LNCaP clone FGC (cell line): ENCODE measurements around the gene HBP1.
A peak's percentile ranks its signal among the peaks of the same experiment; 100 is the strongest.

ENCODE experiments used
- DNase-seq: peaks from one replicate; pipeline ENCODE4 v3.0.0-alpha.2; 2011; ENCODE audit warnings: low read depth
- H3K4me3 ChIP-seq: 2 replicates; pipeline ENCODE4 v1.5.1; 2011; ENCODE audit warnings: mild to moderate bottlenecking, low read depth, low read length, control low read depth
- TF ChIP-seq, protein P1 (sequence below): IDR thresholded peaks from 2 replicates; pipeline ENCODE4 v1.5.1; 2012; ENCODE audit warnings: mild to moderate bottlenecking; ENCODE audit not compliant: control insufficient read depth, insufficient read depth; ENCODE audit errors: extremely low read depth

HBP1 gene

DNA sequence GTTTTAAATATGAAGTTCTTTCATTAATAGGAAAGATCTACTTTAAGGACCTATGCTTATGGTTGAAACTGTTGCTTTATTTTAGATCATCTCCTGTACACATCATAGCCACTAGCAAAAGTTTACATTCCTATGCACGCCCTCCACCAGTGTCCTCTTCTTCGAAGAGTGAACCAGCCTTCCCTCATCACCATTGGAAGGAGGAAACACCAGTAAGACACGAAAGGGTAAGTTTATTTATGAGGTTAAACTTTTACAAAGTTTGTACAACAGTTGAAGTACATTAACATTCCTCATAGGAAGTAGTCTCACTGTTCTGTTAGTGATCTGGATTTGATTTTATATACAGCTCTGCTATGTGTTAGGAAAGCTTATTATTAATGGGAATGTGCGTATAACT, 16.9 kb downstream of the HBP1 start:
- no peak overlapping the region for H3K4me3 ChIP-seq
- no peak for DNase-seq
- TF ChIP-seq, protein P1, sequence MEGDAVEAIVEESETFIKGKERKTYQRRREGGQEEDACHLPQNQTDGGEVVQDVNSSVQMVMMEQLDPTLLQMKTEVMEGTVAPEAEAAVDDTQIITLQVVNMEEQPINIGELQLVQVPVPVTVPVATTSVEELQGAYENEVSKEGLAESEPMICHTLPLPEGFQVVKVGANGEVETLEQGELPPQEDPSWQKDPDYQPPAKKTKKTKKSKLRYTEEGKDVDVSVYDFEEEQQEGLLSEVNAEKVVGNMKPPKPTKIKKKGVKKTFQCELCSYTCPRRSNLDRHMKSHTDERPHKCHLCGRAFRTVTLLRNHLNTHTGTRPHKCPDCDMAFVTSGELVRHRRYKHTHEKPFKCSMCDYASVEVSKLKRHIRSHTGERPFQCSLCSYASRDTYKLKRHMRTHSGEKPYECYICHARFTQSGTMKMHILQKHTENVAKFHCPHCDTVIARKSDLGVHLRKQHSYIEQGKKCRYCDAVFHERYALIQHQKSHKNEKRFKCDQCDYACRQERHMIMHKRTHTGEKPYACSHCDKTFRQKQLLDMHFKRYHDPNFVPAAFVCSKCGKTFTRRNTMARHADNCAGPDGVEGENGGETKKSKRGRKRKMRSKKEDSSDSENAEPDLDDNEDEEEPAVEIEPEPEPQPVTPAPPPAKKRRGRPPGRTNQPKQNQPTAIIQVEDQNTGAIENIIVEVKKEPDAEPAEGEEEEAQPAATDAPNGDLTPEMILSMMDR = no peak

DNA sequence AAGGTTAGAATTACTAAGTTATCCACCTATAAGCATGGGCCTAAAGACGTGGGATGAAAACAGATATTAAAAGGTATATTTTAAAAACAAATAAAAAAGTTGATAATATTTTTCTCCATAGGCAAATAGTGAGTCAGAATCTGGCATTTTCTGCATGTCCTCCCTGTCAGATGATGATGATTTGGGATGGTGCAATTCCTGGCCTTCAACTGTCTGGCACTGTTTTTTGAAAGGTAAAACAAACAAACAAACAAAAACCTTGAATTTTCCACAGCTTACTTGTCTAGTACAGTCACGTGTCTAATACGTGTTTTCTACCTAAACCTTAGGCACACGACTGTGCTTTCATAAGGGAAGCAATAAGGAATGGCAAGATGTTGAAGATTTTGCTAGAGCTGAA, 17.4 kb downstream of the HBP1 start:
- DNase-seq = no peak
- no peak overlapping the region for H3K4me3 ChIP-seq
- TF ChIP-seq, protein P1 = no peak

DNA sequence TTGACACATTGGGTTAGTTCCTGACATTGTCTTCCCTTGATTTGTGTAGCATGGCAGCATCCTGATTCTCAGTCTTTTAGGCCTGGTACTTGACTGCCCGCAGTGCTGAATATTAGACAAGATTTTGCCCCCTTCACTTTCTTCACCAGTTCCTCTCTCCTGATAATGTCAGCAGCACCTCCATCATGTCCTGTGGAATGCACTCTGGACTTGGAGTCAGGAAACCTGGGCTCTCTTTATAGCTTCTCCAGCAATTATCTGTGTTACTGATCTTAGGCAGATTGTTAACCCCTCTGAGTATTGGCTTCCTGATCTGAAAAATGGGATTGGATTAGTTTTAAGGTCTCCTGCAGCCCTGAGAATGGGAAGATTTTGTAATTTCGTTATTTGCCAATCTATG, 19.0 kb downstream of the HBP1 start:
- no peak overlapping the region for H3K4me3 ChIP-seq
- no peak for DNase-seq
- TF ChIP-seq, protein P1 = no peak

DNA sequence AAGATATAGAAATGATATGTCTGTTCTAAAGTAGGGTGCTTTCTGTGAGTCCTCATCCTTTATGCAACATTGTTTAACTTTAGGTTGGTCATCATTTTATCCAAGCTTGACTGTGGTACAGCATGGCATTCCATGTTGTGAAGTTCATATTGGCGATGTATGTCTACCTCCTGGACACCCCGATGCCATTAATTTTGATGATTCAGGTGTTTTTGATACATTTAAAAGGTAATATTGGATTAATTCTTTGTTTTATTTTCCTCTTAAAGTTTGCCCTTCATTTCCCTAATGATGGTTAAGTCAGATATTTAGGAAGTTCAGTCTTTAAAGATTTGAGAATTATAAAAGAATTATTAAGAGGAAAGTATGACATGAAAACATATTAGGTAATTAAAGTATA, 21.3 kb downstream of the HBP1 start:
- no peak for DNase-seq
- H3K4me3 ChIP-seq = no peak overlapping the region
- TF ChIP-seq, protein P1 = no peak

DNA sequence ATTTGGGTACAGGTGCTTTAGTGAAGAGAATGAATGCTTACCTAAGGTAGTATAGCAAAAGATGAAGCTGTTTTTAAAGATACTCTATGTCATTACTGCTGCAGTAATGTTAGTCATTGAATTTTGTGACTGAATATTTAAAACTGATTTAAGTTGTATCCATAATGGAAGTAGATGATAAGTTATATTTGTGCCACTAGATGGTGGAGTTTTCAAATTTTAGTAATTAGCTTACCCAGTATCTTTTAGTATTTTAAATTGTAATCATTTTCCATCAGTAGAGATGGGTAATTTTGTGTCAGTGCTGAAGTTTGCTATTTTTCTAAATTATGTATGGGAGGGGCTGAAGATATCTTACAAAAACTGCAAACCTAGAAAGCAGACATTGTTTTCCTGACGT, 25.2 kb downstream of the HBP1 start:
- TF ChIP-seq, protein P1 = peak; percentile 24; the same call in 1 of the 2 replicates
- H3K4me3 ChIP-seq = no peak overlapping the region
- no peak for DNase-seq

DNA sequence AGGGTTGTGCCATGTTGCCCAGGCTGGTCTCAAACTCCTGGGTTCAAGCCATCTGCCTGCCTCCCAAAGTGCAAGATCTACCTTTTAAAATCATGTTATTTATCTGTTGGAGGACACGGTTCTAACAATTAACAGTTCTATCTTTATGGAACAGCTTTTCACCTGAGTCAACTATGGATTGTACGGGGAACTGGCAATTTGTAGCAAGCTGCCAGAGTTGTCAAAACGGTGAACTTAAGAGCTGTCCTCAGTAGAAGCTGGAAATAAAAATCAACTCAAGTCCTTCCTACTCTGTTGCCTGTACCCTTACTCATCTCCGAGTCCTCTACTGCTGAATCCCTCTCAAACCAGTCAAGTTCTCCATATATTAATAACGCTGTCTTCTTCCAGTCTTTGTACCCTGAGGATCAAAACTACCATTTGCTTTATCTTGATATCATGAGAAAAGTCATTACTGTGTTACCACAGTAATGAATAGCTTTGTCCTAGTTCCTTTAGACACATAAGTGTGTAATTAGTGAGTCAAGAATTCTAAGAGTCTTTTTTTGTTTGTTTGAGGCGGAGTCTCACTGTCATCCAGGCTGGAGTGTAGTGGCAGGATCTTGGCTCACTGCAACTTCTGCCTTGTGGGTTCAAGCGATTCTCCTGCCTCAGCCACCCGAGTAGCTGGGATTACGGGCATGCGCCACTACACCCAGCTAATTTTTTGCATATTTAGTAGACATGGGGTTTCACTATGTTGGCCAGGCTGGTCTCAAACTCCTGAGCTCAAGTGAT, 28.2 kb downstream of the HBP1 start:
- TF ChIP-seq, protein P1 = no peak
- DNase-seq = peak; percentile 41
- H3K4me3 ChIP-seq = no peak overlapping the region
